Measurements from ENCODE around the gene TRA2A. TPM values are rescaled to one million over a fixed set of nuclear protein-coding genes. Genes with fewer than 3 reads are reported as not detected.

Gene TRA2A
- total RNA-seq, 1 donor from 2014 or later: 86.0 TPM

DNA sequence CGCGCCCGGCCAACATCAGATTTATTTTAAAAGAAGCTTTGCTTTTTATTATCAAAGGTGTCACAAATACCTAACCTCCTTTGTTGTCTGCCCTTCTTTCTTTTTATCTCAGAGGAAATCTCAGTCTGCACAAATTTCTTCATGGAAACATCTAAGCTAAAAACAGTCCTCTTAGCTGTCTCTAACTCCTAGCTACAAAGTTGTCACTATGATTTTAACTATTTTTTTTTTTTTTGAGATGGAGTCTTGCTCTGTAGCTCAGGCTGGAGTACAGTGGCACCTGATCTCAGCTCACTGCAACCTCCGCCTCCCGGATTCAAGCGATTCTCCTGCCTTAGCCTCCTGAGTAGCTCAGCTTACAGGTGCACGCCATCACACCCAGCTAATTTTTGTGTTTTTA, 7.3 kb downstream of the TRA2A start:
- peaks cover 35% of the 10 kb centered on the region for H3K4me1 Mint-ChIP-seq (ENCODE audit: low read depth, unreplicated experiment)
- Histone ChIP-seq H3K27ac (ENCODE audit: low read depth, low read length) (no peak overlapping the region), H3K79me2 (ENCODE audit: insufficient read depth, low read length) (peaks cover 100% of the 10 kb centered on the region), H4K20me1 (ENCODE audit: insufficient read depth, low read length) (peaks cover 100% of the 10 kb centered on the region), H3K9ac (ENCODE audit: low read length) (no peak overlapping the region), H3K36me3 (ENCODE audit: insufficient read depth, low read length) (peaks cover 18% of the 10 kb centered on the region), H3K27me3 (ENCODE audit: insufficient read depth, low read length) (no peaks in the 10 kb centered on the region), H3K4me2 (ENCODE audit: low read length) (no peak overlapping the region), H3K9me3 (ENCODE audit: insufficient read depth, low read depth, low read length) (no peaks in the 10 kb centered on the region), H3K4me3 (ENCODE audit: insufficient read depth, low read depth, low read length) (no peak overlapping the region), H3K4me1 (ENCODE audit: insufficient read depth, low read length) (peaks cover 5% of the 10 kb centered on the region), H2AFZ (ENCODE audit: low read depth, low read length) (no peak overlapping the region)
- no peak overlapping the region for H3K4me3 Mint-ChIP-seq (ENCODE audit: unreplicated experiment)
- no peaks in the 10 kb centered on the region for H3K27me3 Mint-ChIP-seq (ENCODE audit: low read depth, unreplicated experiment)
- no peaks in the 10 kb centered on the region for H3K9me3 Mint-ChIP-seq (ENCODE audit: unreplicated experiment)
- TF ChIP-seq EZH2 (IDR thresholded peaks at IDR 0.05; ENCODE audit: insufficient read depth, low read length): no peak
- TF ChIP-seq, protein P1, sequence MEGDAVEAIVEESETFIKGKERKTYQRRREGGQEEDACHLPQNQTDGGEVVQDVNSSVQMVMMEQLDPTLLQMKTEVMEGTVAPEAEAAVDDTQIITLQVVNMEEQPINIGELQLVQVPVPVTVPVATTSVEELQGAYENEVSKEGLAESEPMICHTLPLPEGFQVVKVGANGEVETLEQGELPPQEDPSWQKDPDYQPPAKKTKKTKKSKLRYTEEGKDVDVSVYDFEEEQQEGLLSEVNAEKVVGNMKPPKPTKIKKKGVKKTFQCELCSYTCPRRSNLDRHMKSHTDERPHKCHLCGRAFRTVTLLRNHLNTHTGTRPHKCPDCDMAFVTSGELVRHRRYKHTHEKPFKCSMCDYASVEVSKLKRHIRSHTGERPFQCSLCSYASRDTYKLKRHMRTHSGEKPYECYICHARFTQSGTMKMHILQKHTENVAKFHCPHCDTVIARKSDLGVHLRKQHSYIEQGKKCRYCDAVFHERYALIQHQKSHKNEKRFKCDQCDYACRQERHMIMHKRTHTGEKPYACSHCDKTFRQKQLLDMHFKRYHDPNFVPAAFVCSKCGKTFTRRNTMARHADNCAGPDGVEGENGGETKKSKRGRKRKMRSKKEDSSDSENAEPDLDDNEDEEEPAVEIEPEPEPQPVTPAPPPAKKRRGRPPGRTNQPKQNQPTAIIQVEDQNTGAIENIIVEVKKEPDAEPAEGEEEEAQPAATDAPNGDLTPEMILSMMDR (IDR thresholded peaks at IDR 0.05; ENCODE audit: insufficient read depth, low read depth, low read length): no peak
- FAIRE-seq: no peak
- no peak for DNase-seq (ENCODE audit: low read depth)
- H3K27ac Mint-ChIP-seq (ENCODE audit: unreplicated experiment): no peak overlapping the region
- H3K36me3 Mint-ChIP-seq (ENCODE audit: low read depth, unreplicated experiment): peaks cover 2% of the 10 kb centered on the region

- Histone ChIP-seq H3K36me3 (ENCODE audit: insufficient read depth, low read length) (peaks cover 21% of the 10 kb centered on the region), H3K9ac (ENCODE audit: low read length) (no peak overlapping the region)
These were observed 8.2 kb downstream of the TRA2A start for GRCh38 chr7:23523486-23524075.

GRCh38 chr7:23520582-23520981, 11.2 kb downstream of the TRA2A start:
- H3K79me2 ChIP-seq (ENCODE audit: insufficient read depth, low read length): peaks cover 99% of the 10 kb centered on the region
- DNase-seq (ENCODE audit: low read depth): no peak
- no peak for FAIRE-seq
- peaks cover 15% of the 10 kb centered on the region for H3K4me1 Mint-ChIP-seq (ENCODE audit: low read depth, unreplicated experiment)
- no peaks in the 10 kb centered on the region for H3K4me1 ChIP-seq (ENCODE audit: insufficient read depth, low read length)
- no peak for TF ChIP-seq EZH2 (IDR thresholded peaks at IDR 0.05; ENCODE audit: insufficient read depth, low read length)
- TF ChIP-seq, protein P1 (IDR thresholded peaks at IDR 0.05; ENCODE audit: insufficient read depth, low read depth, low read length): no peak
- H4K20me1 ChIP-seq (ENCODE audit: insufficient read depth, low read length): peaks cover 96% of the 10 kb centered on the region
- no peak overlapping the region for H3K27ac Mint-ChIP-seq (ENCODE audit: unreplicated experiment)
- H3K27me3 Mint-ChIP-seq (ENCODE audit: low read depth, unreplicated experiment): no peaks in the 10 kb centered on the region
- H3K4me2 ChIP-seq (ENCODE audit: low read length): no peak overlapping the region
- peaks cover 33% of the 10 kb centered on the region for H3K36me3 ChIP-seq (ENCODE audit: insufficient read depth, low read length)
- peaks cover 14% of the 10 kb centered on the region for H3K36me3 Mint-ChIP-seq (ENCODE audit: low read depth, unreplicated experiment)
- H3K27me3 ChIP-seq (ENCODE audit: insufficient read depth, low read length): no peaks in the 10 kb centered on the region
- no peak overlapping the region for H3K9ac ChIP-seq (ENCODE audit: low read length)
- no peaks in the 10 kb centered on the region for H3K9me3 ChIP-seq (ENCODE audit: insufficient read depth, low read depth, low read length)
- H3K4me3 ChIP-seq (ENCODE audit: insufficient read depth, low read depth, low read length): no peak overlapping the region
- no peak overlapping the region for H3K4me3 Mint-ChIP-seq (ENCODE audit: unreplicated experiment)
- peaks cover 6% of the 10 kb centered on the region for H3K9me3 Mint-ChIP-seq (ENCODE audit: unreplicated experiment)
- H2AFZ ChIP-seq (ENCODE audit: low read depth, low read length): no peak overlapping the region
- H3K27ac ChIP-seq (ENCODE audit: low read depth, low read length): no peak overlapping the region

More at GRCh38 chr7:23523486-23524075, 8.2 kb downstream of the TRA2A start:
- Histone ChIP-seq H3K4me1 (ENCODE audit: insufficient read depth, low read length) (no peaks in the 10 kb centered on the region), H3K9me3 (ENCODE audit: insufficient read depth, low read depth, low read length) (no peaks in the 10 kb centered on the region), H3K4me2 (ENCODE audit: low read length) (no peak overlapping the region), H3K79me2 (ENCODE audit: insufficient read depth, low read length) (peaks cover 100% of the 10 kb centered on the region), H2AFZ (ENCODE audit: low read depth, low read length) (no peak overlapping the region), H4K20me1 (ENCODE audit: insufficient read depth, low read length) (peaks cover 100% of the 10 kb centered on the region), H3K27me3 (ENCODE audit: insufficient read depth, low read length) (no peaks in the 10 kb centered on the region), H3K4me3 (ENCODE audit: insufficient read depth, low read depth, low read length) (no peak overlapping the region), H3K27ac (ENCODE audit: low read depth, low read length) (no peak overlapping the region)
- no peak for TF ChIP-seq EZH2 (IDR thresholded peaks at IDR 0.05; ENCODE audit: insufficient read depth, low read length)
- TF ChIP-seq, protein P1 (IDR thresholded peaks at IDR 0.05; ENCODE audit: insufficient read depth, low read depth, low read length): no peak
- no peaks in the 10 kb centered on the region for H3K27me3 Mint-ChIP-seq (ENCODE audit: low read depth, unreplicated experiment)
- DNase-seq (ENCODE audit: low read depth) (no peak), FAIRE-seq (no peak)
- H3K36me3 Mint-ChIP-seq (ENCODE audit: low read depth, unreplicated experiment): peaks cover 5% of the 10 kb centered on the region
- H3K4me3 Mint-ChIP-seq (ENCODE audit: unreplicated experiment): no peak overlapping the region
- H3K27ac Mint-ChIP-seq (ENCODE audit: unreplicated experiment): no peak overlapping the region
- H3K4me1 Mint-ChIP-seq (ENCODE audit: low read depth, unreplicated experiment): peaks cover 27% of the 10 kb centered on the region
- H3K9me3 Mint-ChIP-seq (ENCODE audit: unreplicated experiment): no peaks in the 10 kb centered on the region

Measured in astrocyte (in vitro differentiated cells and primary cell).